Measurements from ENCODE around the gene PRMT1. TPM values are rescaled to one million over a fixed set of nuclear protein-coding genes. Genes with fewer than 3 reads are reported as not detected.

Gene PRMT1
- total RNA-seq, 2 experiments from 2014 or later = 160 to 169 TPM

- ATAC-seq = no peak
- no peak overlapping the region for H3K27ac Mint-ChIP-seq
- no peaks in the 10 kb centered on the region for H3K27me3 Mint-ChIP-seq (ENCODE audit: low read depth)
- H3K9me3 Mint-ChIP-seq (ENCODE audit: insufficient read depth) = no peaks in the 10 kb centered on the region
- H3K4me1 Mint-ChIP-seq (ENCODE audit: low read depth) = peaks cover 3% of the 10 kb centered on the region
- ChIA-PET POLR2A (no interaction called here), CTCF (no interaction called here)
- H3K4me3 Mint-ChIP-seq = no peak overlapping the region
- H3K36me3 Mint-ChIP-seq (ENCODE audit: low read depth) = peaks cover 44% of the 10 kb centered on the region
- no peak for DNase-seq
Measured at GRCh38 chr19:49652551-49653465, 24.3 kb upstream of the PRMT1 start.

DNA sequence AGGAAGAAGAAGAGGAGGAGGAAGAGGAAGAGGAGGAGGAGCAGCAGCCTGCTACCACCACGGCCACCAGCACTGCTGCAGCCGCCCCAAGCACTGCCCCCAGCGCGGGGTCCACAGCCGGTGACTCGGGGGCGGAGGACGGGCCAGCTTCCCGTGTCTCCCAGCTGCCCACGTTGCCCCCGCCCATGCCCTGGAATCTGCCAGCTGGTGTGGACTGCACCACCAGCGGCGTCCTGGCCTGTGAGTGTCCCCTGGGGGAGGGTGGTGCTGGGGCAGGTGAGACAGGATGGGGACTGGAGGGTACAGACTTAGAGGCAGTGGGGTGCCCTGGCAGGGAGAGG, 23.6 kb upstream of the PRMT1 start:
- H3K9me3 Mint-ChIP-seq (ENCODE audit: insufficient read depth) = no peaks in the 10 kb centered on the region
- CTCF ChIA-PET = no interaction called here

GRCh38 chr19:49654581-49654980, 22.5 kb upstream of the PRMT1 start:
- Mint-ChIP-seq H3K4me1 (ENCODE audit: low read depth) (peaks cover 3% of the 10 kb centered on the region), H3K27ac (no peak overlapping the region), H3K9me3 (ENCODE audit: insufficient read depth) (no peaks in the 10 kb centered on the region), H3K4me3 (no peak overlapping the region), H3K27me3 (ENCODE audit: low read depth) (no peaks in the 10 kb centered on the region), H3K36me3 (ENCODE audit: low read depth) (peaks cover 48% of the 10 kb centered on the region)
- POLR2A ChIA-PET = no interaction called here
- ATAC-seq (no peak), DNase-seq (no peak)
- CTCF ChIA-PET = interaction anchor here (1.1 kb wide), 1 partner anchor 10 kb away, joined by 3 read pairs; no protein-coding TSS in a partner anchor

More for the DNA sequence above, 23.6 kb upstream of the PRMT1 start:
- H3K36me3 Mint-ChIP-seq (ENCODE audit: low read depth) = peaks cover 45% of the 10 kb centered on the region
- H3K4me1 Mint-ChIP-seq (ENCODE audit: low read depth) = peaks cover 3% of the 10 kb centered on the region
- H3K27ac Mint-ChIP-seq = no peak overlapping the region
- DNase-seq (no peak), ATAC-seq (no peak)
- POLR2A ChIA-PET = no interaction called here
- H3K27me3 Mint-ChIP-seq (ENCODE audit: low read depth) = no peaks in the 10 kb centered on the region
- no peak overlapping the region for H3K4me3 Mint-ChIP-seq

DNA sequence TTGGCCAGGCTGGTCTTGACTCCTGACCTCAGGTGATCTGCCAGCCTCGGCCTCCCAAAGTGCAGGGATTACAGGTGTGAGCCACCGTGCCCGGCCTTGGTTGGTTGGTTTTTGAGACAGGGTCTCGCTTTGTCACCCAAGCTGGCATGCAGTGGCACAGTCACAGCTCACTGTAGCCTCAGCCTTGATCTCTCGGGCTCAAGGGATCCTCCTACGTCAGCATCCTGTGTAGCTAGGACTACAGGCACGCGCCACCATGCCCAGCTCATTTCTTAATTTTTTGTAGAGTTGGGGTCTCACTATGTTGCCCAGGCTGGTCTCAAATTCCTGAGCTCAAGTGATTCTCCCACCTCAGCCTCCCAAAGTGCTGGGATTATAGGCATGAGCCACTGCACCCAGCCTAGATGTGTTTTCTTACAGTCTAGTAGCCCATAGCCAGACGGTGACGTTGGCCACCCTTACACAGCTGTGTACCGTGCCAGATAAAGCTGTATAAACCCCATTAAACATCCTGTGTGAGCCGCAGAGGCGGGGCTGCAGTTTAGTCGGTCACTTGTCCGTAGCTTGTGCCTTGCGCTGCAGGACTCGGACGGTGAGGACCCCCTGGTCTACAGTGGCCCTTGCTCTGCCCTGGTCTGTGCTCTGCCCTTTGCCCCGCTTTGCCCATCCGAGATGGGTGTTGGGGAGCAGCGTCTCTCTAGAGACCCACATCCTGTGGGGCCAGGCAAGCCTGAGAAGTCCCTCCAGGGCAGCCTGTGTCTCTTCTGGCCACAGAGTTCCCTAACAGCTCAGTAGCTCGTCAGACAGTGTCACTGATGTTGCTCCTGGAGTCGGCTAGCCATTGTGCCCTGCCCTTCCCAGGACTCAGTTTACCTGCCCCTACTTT, 21.3 kb upstream of the PRMT1 start:
- Mint-ChIP-seq H3K9me3 (ENCODE audit: insufficient read depth) (no peaks in the 10 kb centered on the region), H3K27me3 (ENCODE audit: low read depth) (no peaks in the 10 kb centered on the region), H3K4me3 (no peak overlapping the region), H3K27ac (no peak overlapping the region), H3K4me1 (ENCODE audit: low read depth) (peaks cover 3% of the 10 kb centered on the region), H3K36me3 (ENCODE audit: low read depth) (peaks cover 52% of the 10 kb centered on the region)
- ATAC-seq (no peak), DNase-seq (no peak)
- POLR2A ChIA-PET = interaction anchor here (0.9 to 1.9 kb wide), 3 partner anchors 8 to 14 kb away, joined by 4 to 8 read pairs (median 5); partner anchors contain the start of genes BCL2L12, IRF3 and SCAF1
- CTCF ChIA-PET = interaction anchor here (1.1 to 1.6 kb wide), 4 partner anchors 9 to 25 kb away, joined by 3 to 5 read pairs (median 3); no protein-coding TSS in a partner anchor

GRCh38 chr19:49656456-49657109, 20.5 kb upstream of the PRMT1 start:
- POLR2A ChIA-PET = interaction anchor here (0.9 to 1.9 kb wide), 4 partner anchors 7 to 15 kb away, joined by 3 to 8 read pairs (median 4); partner anchors contain the start of genes BCL2L12, IRF3 and SCAF1
- peaks cover 56% of the 10 kb centered on the region for H3K36me3 Mint-ChIP-seq (ENCODE audit: low read depth)
- CTCF ChIA-PET = interaction anchor here (1.2 to 1.6 kb wide), 2 partner anchors 8 to 16 kb away, joined by 3 to 5 read pairs; no protein-coding TSS in a partner anchor
- ATAC-seq (no peak), DNase-seq (no peak)
- H3K4me1 Mint-ChIP-seq (ENCODE audit: low read depth) = peaks cover 3% of the 10 kb centered on the region
- no peak overlapping the region for H3K4me3 Mint-ChIP-seq
- H3K27ac Mint-ChIP-seq = no peak overlapping the region
- no peaks in the 10 kb centered on the region for H3K9me3 Mint-ChIP-seq (ENCODE audit: insufficient read depth)
- H3K27me3 Mint-ChIP-seq (ENCODE audit: low read depth) = no peaks in the 10 kb centered on the region

DNA sequence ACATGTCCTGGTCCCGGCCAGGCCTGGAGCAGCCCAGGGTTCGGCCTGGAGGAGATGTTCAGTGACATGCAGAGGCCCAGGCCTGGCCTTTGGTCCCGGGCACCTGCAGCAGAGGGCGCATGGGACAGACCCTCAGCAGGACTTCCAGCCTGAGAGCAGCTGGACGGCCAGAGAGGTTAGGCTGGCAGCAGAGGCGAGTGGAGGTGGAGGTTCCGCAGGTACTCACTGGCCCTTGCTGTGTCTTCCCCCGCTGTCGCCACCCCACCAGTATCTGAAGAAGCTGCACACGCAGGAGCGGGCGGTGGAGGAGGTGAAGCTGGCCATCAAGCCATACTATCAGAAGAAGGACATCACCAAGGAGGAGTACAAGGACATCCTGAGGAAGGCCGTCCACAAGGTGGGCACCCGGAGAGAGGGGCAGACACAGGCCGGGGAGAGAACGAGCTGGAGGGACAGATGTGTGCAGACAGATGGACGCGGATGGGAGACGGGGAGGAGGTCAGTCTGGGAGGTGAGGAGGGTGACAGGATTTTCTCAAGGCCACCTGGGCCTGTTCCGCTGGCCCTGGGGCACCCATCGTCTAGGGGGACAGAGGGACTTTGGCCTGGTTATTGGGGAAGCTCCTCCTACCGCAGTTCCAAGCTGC, 19.5 kb upstream of the PRMT1 start:
- POLR2A ChIA-PET = interaction anchor here (0.9 to 1.9 kb wide), 2 partner anchors 8 to 14 kb away, joined by 3 to 5 read pairs; partner anchors contain the start of genes BCL2L12 and IRF3
- CTCF ChIA-PET = no interaction called here
- Mint-ChIP-seq H3K36me3 (ENCODE audit: low read depth) (peaks cover 65% of the 10 kb centered on the region), H3K4me3 (no peak overlapping the region), H3K27ac (no peak overlapping the region), H3K9me3 (ENCODE audit: insufficient read depth) (no peaks in the 10 kb centered on the region), H3K4me1 (ENCODE audit: low read depth) (peaks cover 5% of the 10 kb centered on the region), H3K27me3 (ENCODE audit: low read depth) (no peaks in the 10 kb centered on the region)
- ATAC-seq (no peak), DNase-seq (no peak)

DNA sequence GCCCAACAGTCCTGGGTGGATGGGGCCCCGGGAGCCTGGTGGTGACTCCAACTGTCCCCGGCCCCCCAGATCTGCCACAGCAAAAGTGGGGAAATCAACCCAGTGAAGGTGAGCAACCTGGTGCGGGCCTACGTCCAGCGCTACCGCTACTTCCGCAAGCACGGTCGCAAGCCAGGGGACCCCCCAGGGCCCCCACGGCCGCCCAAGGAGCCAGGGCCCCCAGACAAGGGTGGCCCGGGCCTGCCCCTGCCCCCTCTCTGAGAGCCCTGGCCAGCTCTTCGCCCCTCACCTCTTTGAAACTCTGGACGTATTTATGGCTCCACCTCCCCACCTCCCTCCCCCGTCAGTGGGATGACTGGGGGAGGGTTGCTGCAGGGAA, 18.9 kb upstream of the PRMT1 start:
- ChIA-PET POLR2A (no interaction called here), CTCF (no interaction called here)
- peaks cover 10% of the 10 kb centered on the region for H3K4me1 Mint-ChIP-seq (ENCODE audit: low read depth)

DNA sequence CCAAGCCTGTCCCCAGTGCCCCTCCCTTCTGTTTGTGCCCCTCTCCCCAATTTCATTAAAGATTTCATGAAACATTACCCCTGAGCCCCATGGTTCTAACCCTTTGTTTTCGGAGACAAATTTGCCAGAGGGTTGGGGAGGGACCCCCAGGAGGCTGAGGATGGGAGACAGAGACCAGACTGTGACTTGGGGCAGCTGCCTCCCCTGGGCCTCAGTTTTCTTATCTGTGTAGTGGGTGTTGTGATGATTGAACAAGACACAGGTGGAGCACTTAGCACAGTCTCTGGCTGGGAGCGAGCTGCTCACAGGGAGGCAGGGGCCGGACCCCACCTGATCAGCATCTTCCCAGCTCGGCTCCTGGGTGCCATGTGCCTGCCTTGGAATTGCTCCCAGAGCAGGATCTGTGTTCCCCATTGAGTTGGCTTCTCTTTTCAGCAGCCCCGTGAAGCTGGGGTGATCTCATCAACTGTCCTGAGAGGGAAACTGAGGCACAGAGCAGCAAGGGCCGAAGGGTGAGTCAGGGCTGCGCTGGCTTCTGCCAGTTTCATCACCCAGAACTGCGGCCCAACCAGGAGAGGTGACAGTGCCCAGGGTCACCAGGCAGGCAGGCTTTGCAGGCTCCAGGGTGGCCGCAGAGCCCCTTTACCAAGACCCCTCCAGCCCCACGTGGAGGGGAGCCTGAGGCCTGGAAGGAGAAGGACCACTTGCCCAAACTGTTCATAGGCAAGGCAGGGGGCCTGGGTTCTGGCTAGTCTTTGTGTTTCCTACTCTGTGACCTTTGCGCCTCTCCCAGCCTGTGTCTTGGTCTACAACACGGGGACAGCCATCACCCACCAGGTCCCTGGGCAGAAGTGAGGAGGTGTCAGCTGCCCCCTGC, 18.3 kb upstream of the PRMT1 start:
- H3K27me3 Mint-ChIP-seq (ENCODE audit: low read depth) = no peaks in the 10 kb centered on the region
- no peak for ATAC-seq
- peaks cover 17% of the 10 kb centered on the region for H3K4me1 Mint-ChIP-seq (ENCODE audit: low read depth)
- no peak overlapping the region for H3K27ac Mint-ChIP-seq
- ChIA-PET POLR2A (interaction anchor here (1.2 kb wide), 1 partner anchor 18 kb away, joined by 4 read pairs; no protein-coding TSS in a partner anchor), CTCF (no interaction called here)
- no peak overlapping the region for H3K4me3 Mint-ChIP-seq
- no peaks in the 10 kb centered on the region for H3K9me3 Mint-ChIP-seq (ENCODE audit: insufficient read depth)
- no peak for DNase-seq
- peaks cover 68% of the 10 kb centered on the region for H3K36me3 Mint-ChIP-seq (ENCODE audit: low read depth)

More for the DNA sequence above, 18.9 kb upstream of the PRMT1 start:
- ATAC-seq = no peak
- Mint-ChIP-seq H3K9me3 (ENCODE audit: insufficient read depth) (no peaks in the 10 kb centered on the region), H3K27me3 (ENCODE audit: low read depth) (no peaks in the 10 kb centered on the region), H3K36me3 (ENCODE audit: low read depth) (peaks cover 66% of the 10 kb centered on the region), H3K4me3 (no peak overlapping the region), H3K27ac (no peak overlapping the region)
- no peak for DNase-seq

- Mint-ChIP-seq H3K27ac (no peak overlapping the region), H3K9me3 (ENCODE audit: insufficient read depth) (no peaks in the 10 kb centered on the region), H3K4me1 (ENCODE audit: low read depth) (peaks cover 23% of the 10 kb centered on the region), H3K27me3 (ENCODE audit: low read depth) (no peaks in the 10 kb centered on the region), H3K4me3 (no peak overlapping the region), H3K36me3 (ENCODE audit: low read depth) (peaks cover 66% of the 10 kb centered on the region)
- CTCF ChIA-PET = no interaction called here
- POLR2A ChIA-PET = interaction anchor here (1.1 kb wide), 2 partner anchors 11 to 15 kb away, joined by 3 to 4 read pairs; no protein-coding TSS in a partner anchor
- DNase-seq = no peak
- ATAC-seq = no peak
Measured at GRCh38 chr19:49660338-49660961, 16.6 kb upstream of the PRMT1 start.

DNA sequence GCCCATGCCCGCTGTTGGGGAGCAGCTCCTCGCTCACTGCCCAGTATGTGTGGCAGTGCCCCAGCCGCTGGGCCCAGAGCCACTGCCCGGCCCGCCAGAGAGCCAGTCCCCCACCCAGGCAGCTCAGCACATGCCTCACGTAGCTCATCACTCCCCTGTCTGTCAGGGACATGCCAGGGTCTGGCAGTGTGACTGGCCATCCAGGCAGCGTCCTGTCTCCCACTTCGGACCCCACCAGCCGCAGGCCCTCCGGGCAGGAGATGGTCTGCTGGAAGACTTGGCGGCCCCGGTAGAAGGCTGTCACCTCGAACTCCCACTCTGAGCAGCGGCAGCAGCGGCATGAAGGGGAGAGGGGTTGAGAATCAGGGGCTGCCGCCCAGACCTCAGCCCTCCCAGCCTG, 15.1 kb upstream of the PRMT1 start:
- no peaks in the 10 kb centered on the region for H3K9me3 Mint-ChIP-seq (ENCODE audit: insufficient read depth)
- no peak overlapping the region for H3K4me3 Mint-ChIP-seq
- DNase-seq = no peak
- no peak overlapping the region for H3K27ac Mint-ChIP-seq
- peaks cover 30% of the 10 kb centered on the region for H3K4me1 Mint-ChIP-seq (ENCODE audit: low read depth)
- ATAC-seq = no peak
- H3K27me3 Mint-ChIP-seq (ENCODE audit: low read depth) = no peaks in the 10 kb centered on the region
- peaks cover 57% of the 10 kb centered on the region for H3K36me3 Mint-ChIP-seq (ENCODE audit: low read depth)
- ChIA-PET CTCF (no interaction called here), POLR2A (no interaction called here)

Measured in activated CD8-positive, alpha-beta T cell treated with anti-CD3 and anti-CD28 coated beads, Interleukin-2, amount 10 ng/mL, durations not matched to agents 7 days and 5 days (primary cell).